GM23338 (cell line): ENCODE data around the gene PIK3AP1. TPM values are rescaled to one million over a fixed set of nuclear protein-coding genes. Genes with fewer than 3 reads are reported as not detected.

Source experiments
- ATAC-seq: fragments of 200-7000 bp; cut with Tn5 transposase; 3 replicates; pipeline ENCODE4 v1.9.1; 2020
- DNase-seq: peaks from one replicate; pipeline ENCODE4 v3.0.0-alpha.2; 2015; ENCODE audit warnings: low spot score
- H2AFZ ChIP-seq: fragments of 200-600 bp; sonication (generic); 2 replicates; pipeline ENCODE4 v1.8.0; 2016; ENCODE audit warnings: antibody characterized with exemption, mild to moderate bottlenecking, moderate library complexity
- H3F3A ChIP-seq: fragments of 200-600 bp; sonication (generic); replicated peaks from 2 replicates; pipeline ENCODE4 v1.8.0; 2017; ENCODE audit warnings: antibody characterized with exemption, mixed run types, low read depth
- H3K27ac ChIP-seq: fragments of 200-600 bp; sonication (generic); 2 replicates; pipeline ENCODE4 v1.6.1; 2016; ENCODE audit warnings: low read depth
- H3K27me3 ChIP-seq: fragments of 200-600 bp; sonication (generic); 2 replicates; pipeline ENCODE4 v1.8.0; 2016; ENCODE audit warnings: mild to moderate bottlenecking, mixed run types, moderate library complexity; ENCODE audit not compliant: insufficient read depth
- H3K36me3 ChIP-seq: fragments of 200-600 bp; sonication (generic); 2 replicates; pipeline ENCODE4 v1.8.0; 2016; ENCODE audit warnings: mild to moderate bottlenecking; ENCODE audit not compliant: insufficient read depth
- H3K4me1 ChIP-seq: fragments of 200-600 bp; sonication (generic); 2 replicates; pipeline ENCODE4 v1.8.0; 2016; ENCODE audit warnings: mild to moderate bottlenecking, moderate library complexity; ENCODE audit not compliant: insufficient read depth
- H3K4me2 ChIP-seq: fragments of 200-600 bp; sonication (generic); 2 replicates; pipeline ENCODE4 v1.7.1; 2017; ENCODE audit warnings: mixed run types
- H3K4me3 ChIP-seq: fragments of 200-600 bp; sonication (generic); 2 replicates; pipeline ENCODE4 v1.6.1; 2016; ENCODE audit warnings: mixed run types
- H3K79me2 ChIP-seq: fragments of 200-600 bp; sonication (generic); replicated peaks from 2 replicates; pipeline ENCODE4 v1.8.0; 2017; ENCODE audit warnings: mild to moderate bottlenecking; ENCODE audit not compliant: insufficient read depth
- H3K9me2 ChIP-seq: fragments of 200-600 bp; sonication (generic); 2 replicates; pipeline ENCODE4 v1.8.0; 2017; ENCODE audit not compliant: insufficient read depth
- H4K20me1 ChIP-seq: fragments of 200-600 bp; sonication (generic); replicated peaks from 2 replicates; pipeline ENCODE4 v1.8.0; 2017; ENCODE audit warnings: mild to moderate bottlenecking; ENCODE audit not compliant: insufficient read depth
- H3K27ac Mint-ChIP-seq: 2 replicates; pipeline ENCODE4 v1.8.0; 2020; ENCODE audit warnings: inconsistent platforms, mild to moderate bottlenecking, moderate library complexity, mixed read lengths
- H3K27me3 Mint-ChIP-seq: 3 replicates; pipeline ENCODE4 v1.8.0; 2022; ENCODE audit warnings: low read depth, mild to moderate bottlenecking, moderate library complexity, mixed read lengths, inconsistent platforms; ENCODE audit not compliant: insufficient read depth, poor library complexity
- H3K36me3 Mint-ChIP-seq: 3 replicates; pipeline ENCODE4 v1.8.0; 2021; ENCODE audit warnings: low read depth, mild to moderate bottlenecking, inconsistent platforms, moderate library complexity, mixed read lengths
- H3K4me1 Mint-ChIP-seq: 3 replicates; pipeline ENCODE4 v1.8.0; 2020; ENCODE audit warnings: mild to moderate bottlenecking, inconsistent platforms, mixed read lengths
- H3K4me3 Mint-ChIP-seq: 3 replicates; pipeline ENCODE4 v1.8.0; 2021; ENCODE audit warnings: moderate library complexity, mild to moderate bottlenecking, inconsistent platforms, mixed read lengths
- H3K9me3 Mint-ChIP-seq: 3 replicates; pipeline ENCODE4 v1.8.0; 2020; ENCODE audit warnings: moderate library complexity, mild to moderate bottlenecking, inconsistent platforms, mixed read lengths
- CTCF ChIP-seq, 2 experiments: fragments of 200-600 bp in 1 of 2; sonication (generic) in 1 of 2; conservative IDR thresholded peaks; 2 replicates each; pipeline versions ENCODE4 v1.5.1 to v1.6.1; 2016 to 2017; ENCODE audit warnings: antibody characterized with exemption in 2 of 2, low read depth in 2 of 2, mild to moderate bottlenecking in 2 of 2, moderate library complexity in 1 of 2
- EZH2 ChIP-seq: fragments of 200-600 bp; sonication (generic); IDR thresholded peaks from one replicate; pipeline ENCODE4 v1.8.0; 2017; ENCODE audit warnings: antibody characterized with exemption, mild to moderate bottlenecking, low read depth; ENCODE audit not compliant: unreplicated experiment
- REST ChIP-seq: IDR thresholded peaks from one replicate; pipeline ENCODE4 v1.6.1; 2018; ENCODE audit warnings: antibody characterized with exemption; ENCODE audit not compliant: unreplicated experiment
- STAT1 ChIP-seq: IDR thresholded peaks from one replicate; pipeline ENCODE4 v1.6.1; 2016; ENCODE audit warnings: antibody characterized with exemption; ENCODE audit not compliant: unreplicated experiment
- ZNF331 ChIP-seq: fragments of 250-450 bp; sonication (Bioruptor Pico); IDR thresholded peaks from 2 replicates; pipeline ENCODE4 v1.5.0; 2020; ENCODE audit warnings: low read depth, mild to moderate bottlenecking, moderate library complexity
- ZNF462 ChIP-seq: fragments of 250-450 bp; sonication (Bioruptor Pico); IDR thresholded peaks from 2 replicates; pipeline ENCODE4 v1.5.0; 2020; ENCODE audit warnings: mild to moderate bottlenecking, moderate library complexity
- polyA plus RNA-seq: library from polyadenylated mRNA; unstranded; fragments of >200 nt; fragmentation: Nextera tagmentation; extraction: Ambion mirVana; gene quantifications from 2 replicates; pipeline ENCODE4 v1.2.1, GENCODE V29; 2016
- total RNA-seq: library from RNA; depleted of rRNA; stranded (reverse); fragments of >200 nt; shearing (Covaris generic); gene quantifications from 2 replicates; pipeline ENCODE4 v1.2.3, GENCODE V29; 2014

Gene PIK3AP1
- total and polyA plus RNA-seq, 2 experiments from 2014 or later: 0.65 to 2.3 TPM

GRCh38 chr10:96585736-96586418 is 134.4 kb downstream of the PIK3AP1 start (continued):
- no peak for TF ChIP-seq REST
- TF ChIP-seq CTCF (conservative IDR thresholded peaks at IDR 0.05; ENCODE audit: low read depth in 2 of 2): no peak
- TF ChIP-seq EZH2: no peak
- TF ChIP-seq STAT1: no peak

- no peak for ATAC-seq
- no peak for TF ChIP-seq ZNF331
- TF ChIP-seq REST: no peak
- no peak for TF ChIP-seq ZNF462 (CRISPR knock-in tag)
- Mint-ChIP-seq H3K27me3 (peaks cover 2% of the 10 kb centered on the region), H3K9me3 (no peaks in the 10 kb centered on the region), H3K36me3 (peaks cover 7% of the 10 kb centered on the region; the same call in 2 of the 3 replicates), H3K4me1 (peaks cover 32% of the 10 kb centered on the region), H3K27ac (no peak overlapping the region), H3K4me3 (no peak overlapping the region)
- no peak overlapping the region for H2AFZ ChIP-seq
- no peak overlapping the region for H3K27ac ChIP-seq
- peaks cover 4% of the 10 kb centered on the region; the same call in 1 of the 2 replicates for H3F3A ChIP-seq
- H3K36me3 ChIP-seq: no peaks in the 10 kb centered on the region
- no peak overlapping the region for H3K4me3 ChIP-seq
- peaks cover 34% of the 10 kb centered on the region for H3K4me1 ChIP-seq
- no peaks in the 10 kb centered on the region for H3K9me2 ChIP-seq
- H3K27me3 ChIP-seq: no peaks in the 10 kb centered on the region
- no peak for DNase-seq
- H3K4me2 ChIP-seq: no peak overlapping the region
- peaks cover 69% of the 10 kb centered on the region for H3K79me2 ChIP-seq
- H4K20me1 ChIP-seq: peaks cover 49% of the 10 kb centered on the region
Measured at GRCh38 chr10:96584474-96584873, 135.8 kb downstream of the PIK3AP1 start.
